Adrenal gland (tissue), 5 donors: ENCODE data around the gene RMI2.

ENCODE experiments used
- POLR2A ChIP-seq, 2 donors: fragments of 450-650 bp; IDR thresholded peaks; one replicate each; pipeline ENCODE4 v1.6.1; 2017; ENCODE audit warnings: antibody characterized with exemption in 2 of 2, mild to moderate bottlenecking in 2 of 2, moderate library complexity in 1 of 2
- TF ChIP-seq, protein P1 (sequence below), 6 experiments: fragments of 450-650 bp in 4 of 6; fragments of 200-600 bp in 2 of 6; sonication (generic) in 1 of 6; IDR thresholded peaks; 1 replicate in 5 of 6; 2 replicates in 1 of 6; pipeline versions ENCODE4 v1.5.1 to v1.8.0; 2016 to 2021; ENCODE audit warnings: antibody characterized with exemption in 6 of 6, mild to moderate bottlenecking in 2 of 6, moderate library complexity in 1 of 6
- donor health status: DM: no; HTN: no; CAD: no.

DNA sequence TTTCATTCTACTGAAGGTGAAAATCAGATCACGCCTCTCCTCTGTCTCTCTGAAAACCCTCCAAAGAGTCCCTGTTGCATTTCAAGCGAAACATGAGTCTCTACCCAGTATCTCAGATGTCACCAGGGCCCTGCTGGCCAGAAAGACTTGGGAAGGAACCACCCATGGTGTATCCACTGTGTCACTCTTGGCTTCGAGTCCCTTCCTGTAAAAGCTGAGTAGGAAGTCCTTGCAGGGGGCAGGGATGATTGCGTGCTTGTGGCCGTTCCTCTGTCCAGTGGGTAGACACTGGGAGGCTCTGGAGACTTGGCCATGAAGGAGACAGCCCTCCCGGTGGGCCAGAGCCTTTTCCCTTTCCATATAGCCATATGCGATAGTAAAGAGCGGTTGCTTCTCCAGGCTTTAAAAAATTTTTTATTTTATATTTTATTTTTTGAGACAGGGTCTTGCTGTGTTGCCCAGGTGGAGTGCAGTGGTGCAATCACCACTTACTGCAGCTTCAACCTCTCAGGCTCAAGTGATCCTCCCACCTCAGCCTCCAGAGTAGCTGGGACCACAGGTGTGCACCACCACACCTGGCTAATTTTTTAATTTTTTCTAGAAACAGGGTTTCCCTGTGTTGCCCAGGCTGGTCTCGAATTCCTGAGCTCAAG, 19.0 kb upstream of the RMI2 start:
- TF ChIP-seq, protein P1, sequence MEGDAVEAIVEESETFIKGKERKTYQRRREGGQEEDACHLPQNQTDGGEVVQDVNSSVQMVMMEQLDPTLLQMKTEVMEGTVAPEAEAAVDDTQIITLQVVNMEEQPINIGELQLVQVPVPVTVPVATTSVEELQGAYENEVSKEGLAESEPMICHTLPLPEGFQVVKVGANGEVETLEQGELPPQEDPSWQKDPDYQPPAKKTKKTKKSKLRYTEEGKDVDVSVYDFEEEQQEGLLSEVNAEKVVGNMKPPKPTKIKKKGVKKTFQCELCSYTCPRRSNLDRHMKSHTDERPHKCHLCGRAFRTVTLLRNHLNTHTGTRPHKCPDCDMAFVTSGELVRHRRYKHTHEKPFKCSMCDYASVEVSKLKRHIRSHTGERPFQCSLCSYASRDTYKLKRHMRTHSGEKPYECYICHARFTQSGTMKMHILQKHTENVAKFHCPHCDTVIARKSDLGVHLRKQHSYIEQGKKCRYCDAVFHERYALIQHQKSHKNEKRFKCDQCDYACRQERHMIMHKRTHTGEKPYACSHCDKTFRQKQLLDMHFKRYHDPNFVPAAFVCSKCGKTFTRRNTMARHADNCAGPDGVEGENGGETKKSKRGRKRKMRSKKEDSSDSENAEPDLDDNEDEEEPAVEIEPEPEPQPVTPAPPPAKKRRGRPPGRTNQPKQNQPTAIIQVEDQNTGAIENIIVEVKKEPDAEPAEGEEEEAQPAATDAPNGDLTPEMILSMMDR (IDR thresholded peaks at IDR 0.05): no peak
- no peak for TF ChIP-seq POLR2A (IDR thresholded peaks at IDR 0.05)
